ENCODE measurements around the gene DENND4B. TPM values are rescaled to one million over a fixed set of nuclear protein-coding genes. Genes with fewer than 3 reads are reported as not detected.

The DENND4B gene
- total and polyA plus RNA-seq, 9 of the 15 experiments (the other 6 are each of a cell fraction or from before 2014, with no cell fraction given): 9.5 to 80.5 (median 23.1) TPM

DNA sequence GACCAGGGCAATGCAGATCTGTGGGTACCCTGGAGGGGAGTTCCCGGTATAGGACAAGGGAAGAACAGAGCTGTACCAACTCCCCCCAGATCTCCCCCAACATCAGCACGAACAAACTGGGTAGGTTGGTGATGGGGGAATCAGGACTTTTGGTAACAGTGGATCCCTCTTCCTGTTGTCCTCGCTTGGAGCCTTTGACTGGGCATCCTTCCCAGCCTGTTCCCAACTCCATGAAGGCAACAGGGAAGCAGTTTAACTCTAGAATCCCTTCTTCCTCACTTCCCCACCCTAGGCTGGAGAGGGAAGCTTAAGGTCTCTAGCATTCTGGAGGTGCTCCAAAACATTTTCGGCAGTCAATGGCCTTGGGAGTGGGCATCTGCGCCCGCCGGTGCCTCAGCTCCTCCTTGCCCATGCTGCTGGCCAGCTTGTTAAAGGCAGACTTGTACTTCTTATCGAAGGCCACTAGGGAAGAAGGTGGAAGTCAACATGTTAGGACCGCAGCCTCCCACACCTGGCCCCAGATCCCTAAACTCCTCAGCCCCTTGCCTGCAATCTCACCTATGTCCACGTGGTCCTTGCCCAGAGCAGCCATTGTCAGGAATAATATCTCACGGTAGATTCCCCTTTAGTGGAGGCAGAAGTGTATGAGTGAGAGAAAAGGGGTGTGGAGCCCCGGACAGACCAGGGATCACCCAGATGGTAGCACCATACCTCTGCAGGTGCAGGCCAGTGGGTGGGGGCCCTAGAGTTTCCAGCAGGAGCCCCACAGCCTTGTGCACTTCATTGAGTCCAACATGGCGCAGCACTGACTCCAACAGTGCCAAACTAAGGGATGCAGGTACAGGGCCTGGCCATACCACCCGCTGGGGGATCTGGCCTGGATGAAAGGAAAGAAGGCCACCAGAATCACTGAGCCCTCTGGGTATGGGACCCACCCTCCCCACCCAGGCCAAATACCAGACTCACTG, 16.3 kb downstream of the DENND4B start:
- CTCF ChIA-PET (ENCODE audit: low intra/inter-chr PET ratio): no interaction called here
- Histone ChIP-seq H2AFZ (ENCODE audit: low read depth, low read length) (no peak overlapping the region), H3K4me2 (ENCODE audit: insufficient read depth, low read length) (no peak overlapping the region), H4K20me1 (replicated peaks; ENCODE audit: control insufficient read depth, insufficient read depth, low read length) (no peaks in the 10 kb centered on the region), H3K79me2 (ENCODE audit: control insufficient read depth, insufficient read depth, low read length) (no peaks in the 10 kb centered on the region), H3K27me3 (ENCODE audit: control insufficient read depth in 2 of 2, insufficient read depth in 2 of 2, low read length in 2 of 2) (no peaks in the 10 kb centered on the region), H3K9me1 (ENCODE audit: control insufficient read depth, insufficient read depth, low read length) (no peaks in the 10 kb centered on the region), H3K9me3 (replicated peaks; ENCODE audit: control insufficient read depth, insufficient read depth, low read depth, low read length) (no peaks in the 10 kb centered on the region), H3K4me3 (no peak overlapping the region), H3K4me1 (replicated peaks in 1 of 2; ENCODE audit: control insufficient read depth in 2 of 2, insufficient read depth in 2 of 2, low read length in 2 of 2) (no peaks in the 10 kb centered on the region), H3K36me3 (ENCODE audit: control insufficient read depth, insufficient read depth, low read length) (peaks cover 49% of the 10 kb centered on the region; the same call in 2 of the 3 replicates), H3K27ac (ENCODE audit: extremely low read depth, low read depth, low read length) (no peak overlapping the region), H3K9ac (ENCODE audit: insufficient read depth in 1 of 2, low read depth in 2 of 2, low read length in 2 of 2) (no peak overlapping the region)
- FAIRE-seq: no peak
- in situ Hi-C loops (cut with MboI): no loop called here
- intact Hi-C loops (cut with micrococcal nuclease): no loop called here
- POLR2A ChIA-PET: interaction anchor here (1.0 to 1.6 kb wide), 3 partner anchors 9 to 16 kb away, joined by 3 to 8 read pairs (median 4); no protein-coding TSS in a partner anchor
- BruUV-seq (replicated peaks): no TSS peak
- 86% methylated on average over 13 of the region's 14 CpGs for WGBS (ENCODE audit: insufficient coverage, low coverage, missing lambda C conversion rate)
- ATAC-seq: no peak
- peak in 1 of 4 experiments; percentile 23 for DNase-seq (ENCODE audit: extremely low read depth in 1 of 4, low spot score in 3 of 4)
- TF ChIP-seq RBM15 (IDR thresholded peaks at IDR 0.05; ENCODE audit: insufficient read depth, low read length) (no peak), SREBF1 (IDR thresholded peaks at IDR 0.05; ENCODE audit: borderline replicate concordance, low read depth, low read length) (no peak), CBX5 (IDR thresholded peaks at IDR 0.05; ENCODE audit: borderline replicate concordance, low read depth) (no peak)
- TF ChIP-seq, protein P1, sequence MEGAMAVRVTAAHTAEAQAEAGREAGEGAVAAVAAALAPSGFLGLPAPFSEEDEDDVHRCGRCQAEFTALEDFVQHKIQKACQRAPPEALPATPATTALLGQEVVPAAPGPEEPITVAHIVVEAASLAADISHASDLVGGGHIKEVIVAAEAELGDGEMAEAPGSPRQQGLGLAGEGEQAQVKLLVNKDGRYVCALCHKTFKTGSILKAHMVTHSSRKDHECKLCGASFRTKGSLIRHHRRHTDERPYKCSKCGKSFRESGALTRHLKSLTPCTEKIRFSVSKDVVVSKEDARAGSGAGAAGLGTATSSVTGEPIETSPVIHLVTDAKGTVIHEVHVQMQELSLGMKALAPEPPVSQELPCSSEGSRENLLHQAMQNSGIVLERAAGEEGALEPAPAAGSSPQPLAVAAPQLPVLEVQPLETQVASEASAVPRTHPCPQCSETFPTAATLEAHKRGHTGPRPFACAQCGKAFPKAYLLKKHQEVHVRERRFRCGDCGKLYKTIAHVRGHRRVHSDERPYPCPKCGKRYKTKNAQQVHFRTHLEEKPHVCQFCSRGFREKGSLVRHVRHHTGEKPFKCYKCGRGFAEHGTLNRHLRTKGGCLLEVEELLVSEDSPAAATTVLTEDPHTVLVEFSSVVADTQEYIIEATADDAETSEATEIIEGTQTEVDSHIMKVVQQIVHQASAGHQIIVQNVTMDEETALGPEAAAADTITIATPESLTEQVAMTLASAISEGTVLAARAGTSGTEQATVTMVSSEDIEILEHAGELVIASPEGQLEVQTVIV (CRISPR knock-in tag; IDR thresholded peaks at IDR 0.05; ENCODE audit: borderline replicate concordance): no peak
- TF ChIP-seq, protein P2, sequence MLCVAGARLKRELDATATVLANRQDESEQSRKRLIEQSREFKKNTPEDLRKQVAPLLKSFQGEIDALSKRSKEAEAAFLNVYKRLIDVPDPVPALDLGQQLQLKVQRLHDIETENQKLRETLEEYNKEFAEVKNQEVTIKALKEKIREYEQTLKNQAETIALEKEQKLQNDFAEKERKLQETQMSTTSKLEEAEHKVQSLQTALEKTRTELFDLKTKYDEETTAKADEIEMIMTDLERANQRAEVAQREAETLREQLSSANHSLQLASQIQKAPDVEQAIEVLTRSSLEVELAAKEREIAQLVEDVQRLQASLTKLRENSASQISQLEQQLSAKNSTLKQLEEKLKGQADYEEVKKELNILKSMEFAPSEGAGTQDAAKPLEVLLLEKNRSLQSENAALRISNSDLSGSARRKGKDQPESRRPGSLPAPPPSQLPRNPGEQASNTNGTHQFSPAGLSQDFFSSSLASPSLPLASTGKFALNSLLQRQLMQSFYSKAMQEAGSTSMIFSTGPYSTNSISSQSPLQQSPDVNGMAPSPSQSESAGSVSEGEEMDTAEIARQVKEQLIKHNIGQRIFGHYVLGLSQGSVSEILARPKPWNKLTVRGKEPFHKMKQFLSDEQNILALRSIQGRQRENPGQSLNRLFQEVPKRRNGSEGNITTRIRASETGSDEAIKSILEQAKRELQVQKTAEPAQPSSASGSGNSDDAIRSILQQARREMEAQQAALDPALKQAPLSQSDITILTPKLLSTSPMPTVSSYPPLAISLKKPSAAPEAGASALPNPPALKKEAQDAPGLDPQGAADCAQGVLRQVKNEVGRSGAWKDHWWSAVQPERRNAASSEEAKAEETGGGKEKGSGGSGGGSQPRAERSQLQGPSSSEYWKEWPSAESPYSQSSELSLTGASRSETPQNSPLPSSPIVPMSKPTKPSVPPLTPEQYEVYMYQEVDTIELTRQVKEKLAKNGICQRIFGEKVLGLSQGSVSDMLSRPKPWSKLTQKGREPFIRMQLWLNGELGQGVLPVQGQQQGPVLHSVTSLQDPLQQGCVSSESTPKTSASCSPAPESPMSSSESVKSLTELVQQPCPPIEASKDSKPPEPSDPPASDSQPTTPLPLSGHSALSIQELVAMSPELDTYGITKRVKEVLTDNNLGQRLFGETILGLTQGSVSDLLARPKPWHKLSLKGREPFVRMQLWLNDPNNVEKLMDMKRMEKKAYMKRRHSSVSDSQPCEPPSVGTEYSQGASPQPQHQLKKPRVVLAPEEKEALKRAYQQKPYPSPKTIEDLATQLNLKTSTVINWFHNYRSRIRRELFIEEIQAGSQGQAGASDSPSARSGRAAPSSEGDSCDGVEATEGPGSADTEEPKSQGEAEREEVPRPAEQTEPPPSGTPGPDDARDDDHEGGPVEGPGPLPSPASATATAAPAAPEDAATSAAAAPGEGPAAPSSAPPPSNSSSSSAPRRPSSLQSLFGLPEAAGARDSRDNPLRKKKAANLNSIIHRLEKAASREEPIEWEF (CRISPR knock-in tag; IDR thresholded peaks at IDR 0.05): no peak
- TF ChIP-seq, protein P3, sequence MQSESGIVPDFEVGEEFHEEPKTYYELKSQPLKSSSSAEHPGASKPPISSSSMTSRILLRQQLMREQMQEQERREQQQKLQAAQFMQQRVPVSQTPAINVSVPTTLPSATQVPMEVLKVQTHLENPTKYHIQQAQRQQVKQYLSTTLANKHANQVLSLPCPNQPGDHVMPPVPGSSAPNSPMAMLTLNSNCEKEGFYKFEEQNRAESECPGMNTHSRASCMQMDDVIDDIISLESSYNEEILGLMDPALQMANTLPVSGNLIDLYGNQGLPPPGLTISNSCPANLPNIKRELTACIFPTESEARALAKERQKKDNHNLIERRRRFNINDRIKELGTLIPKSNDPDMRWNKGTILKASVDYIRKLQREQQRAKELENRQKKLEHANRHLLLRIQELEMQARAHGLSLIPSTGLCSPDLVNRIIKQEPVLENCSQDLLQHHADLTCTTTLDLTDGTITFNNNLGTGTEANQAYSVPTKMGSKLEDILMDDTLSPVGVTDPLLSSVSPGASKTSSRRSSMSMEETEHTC (IDR thresholded peaks at IDR 0.05): no peak
- TF ChIP-seq, protein P4, sequence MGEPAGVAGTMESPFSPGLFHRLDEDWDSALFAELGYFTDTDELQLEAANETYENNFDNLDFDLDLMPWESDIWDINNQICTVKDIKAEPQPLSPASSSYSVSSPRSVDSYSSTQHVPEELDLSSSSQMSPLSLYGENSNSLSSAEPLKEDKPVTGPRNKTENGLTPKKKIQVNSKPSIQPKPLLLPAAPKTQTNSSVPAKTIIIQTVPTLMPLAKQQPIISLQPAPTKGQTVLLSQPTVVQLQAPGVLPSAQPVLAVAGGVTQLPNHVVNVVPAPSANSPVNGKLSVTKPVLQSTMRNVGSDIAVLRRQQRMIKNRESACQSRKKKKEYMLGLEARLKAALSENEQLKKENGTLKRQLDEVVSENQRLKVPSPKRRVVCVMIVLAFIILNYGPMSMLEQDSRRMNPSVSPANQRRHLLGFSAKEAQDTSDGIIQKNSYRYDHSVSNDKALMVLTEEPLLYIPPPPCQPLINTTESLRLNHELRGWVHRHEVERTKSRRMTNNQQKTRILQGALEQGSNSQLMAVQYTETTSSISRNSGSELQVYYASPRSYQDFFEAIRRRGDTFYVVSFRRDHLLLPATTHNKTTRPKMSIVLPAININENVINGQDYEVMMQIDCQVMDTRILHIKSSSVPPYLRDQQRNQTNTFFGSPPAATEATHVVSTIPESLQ (CRISPR knock-in tag; IDR thresholded peaks at IDR 0.05): no peak

All from K562 (cell line).